HepG2 (cell line): Measurements from ENCODE around the gene LYRM7. TPM values are rescaled to one million over a fixed set of nuclear protein-coding genes. Genes with fewer than 3 reads are reported as not detected.

Experiments used
- CEBPG ChIP-seq: IDR thresholded peaks from 2 replicates; pipeline ENCODE4 v1.6.1; 2016
- ELF3 ChIP-seq: IDR thresholded peaks from 2 replicates; pipeline ENCODE4 v1.6.1; 2016; ENCODE audit warnings: missing genetic modification reagents, missing compliant biosample characterization
- ERF ChIP-seq: IDR thresholded peaks from 2 replicates; pipeline ENCODE4 v1.6.1; 2018; ENCODE audit warnings: missing biosample characterization, missing genetic modification reagents
- ETV5 ChIP-seq: IDR thresholded peaks from 2 replicates; pipeline ENCODE4 v1.6.1; 2018; ENCODE audit warnings: missing biosample characterization, missing genetic modification reagents, inconsistent platforms, borderline replicate concordance
- GABPA ChIP-seq, 2 experiments: IDR thresholded peaks; 2 replicates each; pipeline ENCODE4 v1.6.1; 2011 to 2016; ENCODE audit warnings: low read depth in 2 of 2, low read length in 1 of 2, missing biosample characterization in 1 of 2, missing genetic modification characterization in 1 of 2
- GABPB1 ChIP-seq: IDR thresholded peaks from 2 replicates; pipeline ENCODE4 v1.6.1; 2016; ENCODE audit warnings: mild to moderate bottlenecking, missing genetic modification reagents, moderate library complexity, missing compliant biosample characterization
- HES4 ChIP-seq: sonication (generic); formaldehyde crosslinking; IDR thresholded peaks from 2 replicates; pipeline ENCODE4 v1.9.0; 2021; ENCODE audit warnings: mild to moderate bottlenecking, missing genetic modification reagents, borderline replicate concordance
- HOMEZ ChIP-seq: IDR thresholded peaks from 2 replicates; pipeline ENCODE4 v1.6.1; 2016; ENCODE audit warnings: low read depth
- KLF16 ChIP-seq, 2 experiments: sonication (generic) in 1 of 2; formaldehyde crosslinking in 1 of 2; IDR thresholded peaks; 2 replicates each; pipeline versions ENCODE4 v1.6.1 to v1.8.0; 2016 to 2023; ENCODE audit warnings: missing genetic modification reagents in 2 of 2, missing compliant biosample characterization in 1 of 2
- NFE2L2 ChIP-seq: fragments of 150-350 bp; IDR thresholded peaks from 2 replicates; pipeline ENCODE4 v1.6.1; 2014; ENCODE audit warnings: low read length
- POLR2G ChIP-seq: fragments of 200-400 bp; formaldehyde crosslinking; IDR thresholded peaks from 2 replicates; pipeline ENCODE4 v1.6.1; 2018; ENCODE audit warnings: mild to moderate bottlenecking, low read depth, low read length, moderate library complexity
- PPARG ChIP-seq: conservative IDR thresholded peaks from 2 replicates; pipeline ENCODE4 v1.6.1; 2016; ENCODE audit warnings: missing biosample characterization, missing genetic modification reagents
- RARA ChIP-seq: IDR thresholded peaks from 2 replicates; pipeline ENCODE4 v1.6.1; 2016; ENCODE audit warnings: missing genetic modification reagents, missing compliant biosample characterization
- RXRB ChIP-seq: IDR thresholded peaks from 2 replicates; pipeline ENCODE4 v1.6.1; 2016; ENCODE audit warnings: borderline replicate concordance, missing genetic modification reagents, missing compliant biosample characterization
- SAP130 ChIP-seq: IDR thresholded peaks from 2 replicates; pipeline ENCODE4 v1.6.1; 2016; ENCODE audit warnings: low read depth
- SOX5 ChIP-seq: IDR thresholded peaks from 2 replicates; pipeline ENCODE4 v1.6.1; 2016; ENCODE audit warnings: borderline replicate concordance
- SOX6 ChIP-seq, 2 experiments: fragments of 450-650 bp in 1 of 2; sonication (generic) in 1 of 2; formaldehyde crosslinking in 1 of 2; IDR thresholded peaks; 2 replicates each; pipeline versions ENCODE4 v1.4.0 to v1.6.1; 2017 to 2020; ENCODE audit warnings: antibody characterized with exemption in 1 of 2, mild to moderate bottlenecking in 1 of 2, missing genetic modification reagents in 1 of 2
- TBX3 ChIP-seq: fragments of 450-650 bp; IDR thresholded peaks from 2 replicates; pipeline ENCODE4 v1.6.1; 2017; ENCODE audit warnings: antibody characterized with exemption, mild to moderate bottlenecking, inconsistent platforms, borderline replicate concordance
- TCF7 ChIP-seq: sonication (generic); IDR thresholded peaks from 2 replicates; pipeline ENCODE4 v1.6.1; 2016; ENCODE audit warnings: antibody characterized with exemption, low read depth
- ZKSCAN8 ChIP-seq: IDR thresholded peaks from 2 replicates; pipeline ENCODE4 v1.6.1; 2016; ENCODE audit warnings: borderline replicate concordance, missing genetic modification reagents, missing compliant biosample characterization
- ZNF331 ChIP-seq: sonication (generic); formaldehyde crosslinking; IDR thresholded peaks from 2 replicates; pipeline ENCODE4 v1.4.0; 2020; ENCODE audit warnings: missing genetic modification reagents
- ZNF670 ChIP-seq: sonication (generic); formaldehyde crosslinking; IDR thresholded peaks from 2 replicates; pipeline ENCODE4 v1.8.0; 2022; ENCODE audit warnings: mild to moderate bottlenecking, missing genetic modification reagents, borderline replicate concordance
- ZNF792 ChIP-seq: IDR thresholded peaks from 2 replicates; pipeline ENCODE4 v1.6.1; 2016
- ZSCAN9 ChIP-seq: IDR thresholded peaks from 2 replicates; pipeline ENCODE4 v1.6.1; 2016; ENCODE audit warnings: borderline replicate concordance
- polyA plus RNA-seq, 8 experiments: library from polyadenylated mRNA; depleted of rRNA in 3 of 8; stranded (reverse) in 7 of 8; unstranded in 1 of 8; fragments of >200 nt; fragmentation: Illumina TruSeq in 4 of 8; extraction: Trizol in 4 of 8; gene quantifications; 2 replicates each; pipeline versions ENCODE4 v1.2.1 to v1.2.3, GENCODE V29; 2011 to 2016; ENCODE audit warnings: low read depth in 4 of 8, missing spikeins in 1 of 8, mixed read lengths in 1 of 8; ENCODE audit not compliant: insufficient read depth in 1 of 8
- total RNA-seq, 5 experiments: library from RNA; depleted of rRNA; stranded (reverse); fragments of >200 nt; fragmentation: Illumina TruSeq; extraction: Trizol; gene quantifications; 2 replicates each; pipeline ENCODE4 v1.2.3, GENCODE V29; 2016; ENCODE audit warnings: low read depth in 1 of 5
- TF ChIP-seq, protein P1 (sequence below): sonication (generic); formaldehyde crosslinking; IDR thresholded peaks from 2 replicates; pipeline ENCODE4 v1.4.0; 2020; ENCODE audit warnings: missing genetic modification reagents
- TF ChIP-seq, protein P2 (sequence below): IDR thresholded peaks from 2 replicates; pipeline ENCODE4 v1.6.1; 2016

LYRM7 gene
- total and polyA plus RNA-seq, 2 of the 13 experiments (the other 11 are each of a cell fraction or from before 2014, with no cell fraction given), result 3.0 to 5.5 TPM

DNA sequence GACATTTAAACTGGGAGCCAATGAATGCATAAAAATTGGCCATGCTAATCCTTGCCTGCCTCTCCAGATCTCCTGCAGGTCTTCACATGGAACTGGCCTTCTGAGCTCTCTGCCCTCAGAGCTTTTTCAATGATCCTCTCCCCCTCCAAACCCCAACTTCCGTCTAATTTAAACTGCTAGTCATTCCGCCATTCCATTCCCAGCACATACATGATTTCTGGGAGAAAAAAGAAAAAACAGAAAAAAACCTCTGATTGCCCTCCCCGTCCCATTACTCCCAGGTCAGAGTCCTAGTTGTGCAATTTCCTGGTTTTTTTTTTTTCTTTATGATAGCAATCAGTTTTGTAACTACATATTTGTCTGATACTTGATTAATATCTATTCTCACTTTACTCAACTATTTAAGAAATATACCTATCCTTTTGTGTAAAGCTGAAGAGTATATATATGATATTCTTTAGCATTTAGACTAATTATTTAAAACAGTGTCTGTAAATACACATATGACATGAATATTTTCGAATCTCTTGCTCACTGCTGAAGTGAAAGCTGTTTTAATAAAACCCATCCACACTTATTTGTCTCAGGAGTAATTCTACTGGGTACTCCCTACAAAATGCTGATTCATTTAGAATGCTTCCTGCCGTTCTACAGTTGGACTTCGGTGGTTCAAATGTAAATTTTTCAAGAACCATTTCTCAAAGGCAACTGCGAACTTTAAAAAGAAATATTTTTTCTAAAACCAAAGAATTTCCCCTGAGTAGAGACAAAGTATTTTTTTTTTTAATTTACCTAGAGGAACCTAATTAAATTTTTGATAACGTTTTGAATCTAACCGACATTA is 7.2 kb upstream of the LYRM7 start (continued):
- TF ChIP-seq ZKSCAN8 (CRISPR knock-in tag) (peak; percentile 26; the same call in 1 of the 2 replicates), SOX5 (peak; percentile 55; the same call in 1 of the 2 replicates), TCF7 (no peak), SOX6 (IDR thresholded peaks at IDR 0.05) (no peak), SOX6 (CRISPR knock-in tag; IDR thresholded peaks at IDR 0.05) (peak; percentile 41; the same call in 1 of the 2 replicates), TBX3 (no peak), ZNF331 (peak; percentile 29; the same call in 1 of the 2 replicates), KLF16 (CRISPR knock-in tag; IDR thresholded peaks at IDR 0.05) (peak in 1 of 2 experiments; percentile 72; a peak in 2 of 4 replicates), HES4 (CRISPR knock-in tag) (no peak), ERF (peak; percentile 27; the same call in 1 of the 2 replicates), GABPA (IDR thresholded peaks at IDR 0.05; ENCODE audit: low read depth, low read length) (no peak), GABPA (CRISPR knock-in tag; IDR thresholded peaks at IDR 0.05; ENCODE audit: low read depth) (peak; percentile 75), HOMEZ (CRISPR knock-in tag) (peak; percentile 78; the same call in 1 of the 2 replicates), ZNF670 (0 out of 2 replicates have a peak, but pooled peaks have one; percentile 41), PPARG (CRISPR knock-in tag) (peak; percentile 59; the same call in 1 of the 2 replicates), ZNF792 (CRISPR knock-in tag) (0 out of 2 replicates have a peak, but pooled peaks have one; percentile 21), NFE2L2 (0 out of 2 replicates have a peak, but pooled peaks have one; percentile 20), POLR2G (no peak; the same call in 1 of the 2 replicates), CEBPG (CRISPR knock-in tag) (peak; percentile 92), ELF3 (CRISPR knock-in tag) (peak; percentile 86), ZSCAN9 (CRISPR knock-in tag) (no peak; the same call in 1 of the 2 replicates), SAP130 (CRISPR knock-in tag) (peak; percentile 85), GABPB1 (peak; percentile 44), ETV5 (peak; percentile 77; the same call in 1 of the 2 replicates), RXRB (CRISPR knock-in tag) (peak; percentile 54; the same call in 1 of the 2 replicates), RARA (CRISPR knock-in tag) (peak; percentile 44)
- TF ChIP-seq, protein P1, sequence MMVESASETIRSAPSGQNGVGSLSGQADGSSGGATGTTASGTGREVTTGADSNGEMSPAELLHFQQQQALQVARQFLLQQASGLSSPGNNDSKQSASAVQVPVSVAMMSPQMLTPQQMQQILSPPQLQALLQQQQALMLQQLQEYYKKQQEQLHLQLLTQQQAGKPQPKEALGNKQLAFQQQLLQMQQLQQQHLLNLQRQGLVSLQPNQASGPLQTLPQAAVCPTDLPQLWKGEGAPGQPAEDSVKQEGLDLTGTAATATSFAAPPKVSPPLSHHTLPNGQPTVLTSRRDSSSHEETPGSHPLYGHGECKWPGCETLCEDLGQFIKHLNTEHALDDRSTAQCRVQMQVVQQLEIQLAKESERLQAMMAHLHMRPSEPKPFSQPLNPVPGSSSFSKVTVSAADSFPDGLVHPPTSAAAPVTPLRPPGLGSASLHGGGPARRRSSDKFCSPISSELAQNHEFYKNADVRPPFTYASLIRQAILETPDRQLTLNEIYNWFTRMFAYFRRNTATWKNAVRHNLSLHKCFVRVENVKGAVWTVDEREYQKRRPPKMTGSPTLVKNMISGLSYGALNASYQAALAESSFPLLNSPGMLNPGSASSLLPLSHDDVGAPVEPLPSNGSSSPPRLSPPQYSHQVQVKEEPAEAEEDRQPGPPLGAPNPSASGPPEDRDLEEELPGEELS (CRISPR knock-in tag), result 0 out of 2 replicates have a peak, but pooled peaks have one; percentile 21
- TF ChIP-seq, protein P2, sequence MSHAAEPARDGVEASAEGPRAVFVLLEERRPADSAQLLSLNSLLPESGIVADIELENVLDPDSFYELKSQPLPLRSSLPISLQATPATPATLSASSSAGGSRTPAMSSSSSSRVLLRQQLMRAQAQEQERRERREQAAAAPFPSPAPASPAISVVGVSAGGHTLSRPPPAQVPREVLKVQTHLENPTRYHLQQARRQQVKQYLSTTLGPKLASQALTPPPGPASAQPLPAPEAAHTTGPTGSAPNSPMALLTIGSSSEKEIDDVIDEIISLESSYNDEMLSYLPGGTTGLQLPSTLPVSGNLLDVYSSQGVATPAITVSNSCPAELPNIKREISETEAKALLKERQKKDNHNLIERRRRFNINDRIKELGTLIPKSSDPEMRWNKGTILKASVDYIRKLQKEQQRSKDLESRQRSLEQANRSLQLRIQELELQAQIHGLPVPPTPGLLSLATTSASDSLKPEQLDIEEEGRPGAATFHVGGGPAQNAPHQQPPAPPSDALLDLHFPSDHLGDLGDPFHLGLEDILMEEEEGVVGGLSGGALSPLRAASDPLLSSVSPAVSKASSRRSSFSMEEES (CRISPR knock-in tag), result 0 out of 2 replicates have a peak, but pooled peaks have one; percentile 32
